HEK293 (cell line): ENCODE measurements around the gene PRND.

Experiments used
- CTCF ChIA-PET: fragments of 350-600 bp; formaldehyde crosslinking; extraction: SDS; loops from one replicate; lab custom pipeline; 2021; ENCODE audit warnings: antibody characterized with exemption; lab: Yijun Ruan, JAX
- POLR2A ChIA-PET: fragments of 300-600 bp; formaldehyde crosslinking; extraction: SDS; loops from one replicate; lab custom pipeline; 2020; ENCODE audit warnings: antibody characterized with exemption, inconsistent platforms; lab: Yijun Ruan, JAX
- H3K27ac ChIP-seq: fragments of 200-500 bp; sonication (Bioruptor generic); 2 replicates; pipeline ENCODE4 v1.5.1; 2014; ENCODE audit warnings: low read depth, low read length, control low read depth, inconsistent platforms; ENCODE audit errors: extremely low read depth
- H3K36me3 ChIP-seq, 2 experiments: fragments of 200-500 bp in 1 of 2; sonication (Bioruptor generic) in 1 of 2; 1 replicate in 1 of 2; 2 replicates in 1 of 2; pipeline ENCODE4 v1.5.1; 2014 to 2017; ENCODE audit warnings: inconsistent platforms in 2 of 2, low read length in 2 of 2; ENCODE audit not compliant: control insufficient read depth in 2 of 2, insufficient read depth in 1 of 2
- H3K4me1 ChIP-seq: fragments of 200-500 bp; sonication (Bioruptor generic); 2 replicates; pipeline ENCODE4 v1.5.1; 2014; ENCODE audit warnings: mild to moderate bottlenecking, low read length, inconsistent platforms; ENCODE audit not compliant: control insufficient read depth, insufficient read depth
- H3K4me3 ChIP-seq: 2 replicates; pipeline ENCODE4 v1.5.1; 2011; ENCODE audit warnings: low read depth, mild to moderate bottlenecking, control low read depth, low read length, moderate library complexity
- H3K9me3 ChIP-seq: fragments of 200-500 bp; sonication (Bioruptor generic); 2 replicates; pipeline ENCODE4 v1.5.1; 2014; ENCODE audit warnings: low read depth, low read length, inconsistent platforms; ENCODE audit not compliant: control insufficient read depth, insufficient read depth
- BCL11B ChIP-seq: fragments of 450-650 bp; formaldehyde crosslinking; IDR thresholded peaks from 2 replicates; pipeline ENCODE4 v1.5.1; 2016; ENCODE audit warnings: low read depth, missing biosample characterization, missing genetic modification characterization
- GLI2 ChIP-seq: fragments of 450-650 bp; formaldehyde crosslinking; IDR thresholded peaks from 2 replicates; pipeline ENCODE4; 2017; ENCODE audit warnings: missing biosample characterization, missing genetic modification characterization, low read depth, borderline replicate concordance
- KLF1 ChIP-seq: fragments of 450-650 bp; formaldehyde crosslinking; IDR thresholded peaks from 2 replicates; pipeline ENCODE4 v1.5.1; 2016; ENCODE audit warnings: missing biosample characterization, missing genetic modification characterization
- KLF17 ChIP-seq: fragments of 450-650 bp; formaldehyde crosslinking; IDR thresholded peaks from 2 replicates; pipeline ENCODE4 v1.5.1; 2016; ENCODE audit warnings: missing biosample characterization, missing genetic modification characterization
- MEIS1 ChIP-seq: sonication (generic); formaldehyde crosslinking; IDR thresholded peaks from 2 replicates; pipeline ENCODE4 v1.8.1; 2022; ENCODE audit warnings: missing genetic modification reagents, mild to moderate bottlenecking, borderline replicate concordance
- ZBTB17 ChIP-seq: fragments of 450-650 bp; formaldehyde crosslinking; IDR thresholded peaks from 2 replicates; pipeline ENCODE4 v1.5.1; 2016; ENCODE audit warnings: missing biosample characterization, missing genetic modification characterization
- ZBTB8A ChIP-seq: fragments of 450-650 bp; formaldehyde crosslinking; IDR thresholded peaks from 2 replicates; pipeline ENCODE4 v1.5.1; 2016; ENCODE audit warnings: missing biosample characterization, missing genetic modification characterization
- ZFP3 ChIP-seq: fragments of 450-650 bp; formaldehyde crosslinking; IDR thresholded peaks from 2 replicates; pipeline ENCODE4 v1.5.1; 2016; ENCODE audit warnings: low read depth, missing biosample characterization, missing genetic modification characterization
- ZFP37 ChIP-seq: fragments of 450-650 bp; formaldehyde crosslinking; IDR thresholded peaks from 2 replicates; pipeline ENCODE4 v1.5.1; 2016; ENCODE audit warnings: missing biosample characterization, missing genetic modification characterization
- ZNF132 ChIP-seq: fragments of 450-650 bp; formaldehyde crosslinking; IDR thresholded peaks from 2 replicates; pipeline ENCODE4 v1.5.1; 2017; ENCODE audit warnings: missing biosample characterization, missing genetic modification characterization, borderline replicate concordance
- ZNF2 ChIP-seq: fragments of 450-650 bp; formaldehyde crosslinking; IDR thresholded peaks from 2 replicates; pipeline ENCODE4 v1.5.1; 2016; ENCODE audit warnings: missing biosample characterization, missing genetic modification characterization
- ZNF26 ChIP-seq: fragments of 450-650 bp; formaldehyde crosslinking; IDR thresholded peaks from 2 replicates; pipeline ENCODE4 v1.5.1; 2016; ENCODE audit warnings: missing biosample characterization, missing genetic modification characterization
- ZNF37A ChIP-seq: fragments of 450-650 bp; IDR thresholded peaks from 2 replicates; pipeline ENCODE4 v1.5.1; 2018; ENCODE audit warnings: missing biosample characterization, missing genetic modification characterization
- ZNF521 ChIP-seq: fragments of 450-650 bp; formaldehyde crosslinking; IDR thresholded peaks from 2 replicates; pipeline ENCODE4 v1.5.1; 2017; ENCODE audit warnings: missing biosample characterization, mild to moderate bottlenecking, missing genetic modification characterization
- ZNF555 ChIP-seq: fragments of 450-650 bp; formaldehyde crosslinking; conservative IDR thresholded peaks from 2 replicates; pipeline ENCODE4 v1.5.1; 2017; ENCODE audit warnings: missing biosample characterization, mild to moderate bottlenecking, missing genetic modification characterization, inconsistent platforms
- ZNF629 ChIP-seq: fragments of 450-650 bp; formaldehyde crosslinking; IDR thresholded peaks from 2 replicates; pipeline ENCODE4 v1.5.1; 2017; ENCODE audit warnings: missing biosample characterization, missing genetic modification characterization
- ZNF776 ChIP-seq: fragments of 450-650 bp; formaldehyde crosslinking; IDR thresholded peaks from 2 replicates; pipeline ENCODE4 v1.5.0; 2017; ENCODE audit warnings: missing biosample characterization, missing genetic modification characterization, borderline replicate concordance
- ZNF837 ChIP-seq: fragments of 450-650 bp; formaldehyde crosslinking; IDR thresholded peaks from 2 replicates; pipeline ENCODE4 v1.5.1; 2016; ENCODE audit warnings: missing biosample characterization, missing genetic modification characterization
- TF ChIP-seq, protein P1 (sequence below): fragments of 450-650 bp; IDR thresholded peaks from 2 replicates; pipeline ENCODE4 v1.5.1; 2018; ENCODE audit warnings: missing biosample characterization, missing genetic modification characterization
- TF ChIP-seq, protein P2 (sequence below): fragments of 450-650 bp; formaldehyde crosslinking; IDR thresholded peaks from 2 replicates; pipeline ENCODE4 v1.5.1; 2016; ENCODE audit warnings: missing biosample characterization, missing genetic modification characterization
- TF ChIP-seq, protein P3 (sequence below): fragments of 450-650 bp; formaldehyde crosslinking; IDR thresholded peaks from 2 replicates; pipeline ENCODE4 v1.5.1; 2016; ENCODE audit warnings: missing biosample characterization, missing genetic modification characterization

Gene PRND

GRCh38 chr20:4720041-4720976, 1.4 kb upstream of the PRND start (continued):
- TF ChIP-seq ZBTB8A (peak; percentile 41; the same call in 1 of the 2 replicates), ZNF629 (tag by site-specific recombination) (0 out of 2 replicates have a peak, but pooled peaks have one; percentile 39), ZNF2 (0 out of 2 replicates have a peak, but pooled peaks have one; percentile 21), GLI2 (tag by site-specific recombination) (no peak)
- TF ChIP-seq, protein P1, sequence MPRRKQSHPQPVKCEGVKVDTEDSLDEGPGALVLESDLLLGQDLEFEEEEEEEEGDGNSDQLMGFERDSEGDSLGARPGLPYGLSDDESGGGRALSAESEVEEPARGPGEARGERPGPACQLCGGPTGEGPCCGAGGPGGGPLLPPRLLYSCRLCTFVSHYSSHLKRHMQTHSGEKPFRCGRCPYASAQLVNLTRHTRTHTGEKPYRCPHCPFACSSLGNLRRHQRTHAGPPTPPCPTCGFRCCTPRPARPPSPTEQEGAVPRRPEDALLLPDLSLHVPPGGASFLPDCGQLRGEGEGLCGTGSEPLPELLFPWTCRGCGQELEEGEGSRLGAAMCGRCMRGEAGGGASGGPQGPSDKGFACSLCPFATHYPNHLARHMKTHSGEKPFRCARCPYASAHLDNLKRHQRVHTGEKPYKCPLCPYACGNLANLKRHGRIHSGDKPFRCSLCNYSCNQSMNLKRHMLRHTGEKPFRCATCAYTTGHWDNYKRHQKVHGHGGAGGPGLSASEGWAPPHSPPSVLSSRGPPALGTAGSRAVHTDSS (tag by site-specific recombination) = no peak

- H3K4me1 ChIP-seq = no peaks in the 10 kb centered on the region
- CTCF ChIA-PET = interaction anchor here (0.6 to 2.4 kb wide), 12 partner anchors 12 to 476 kb away, joined by 3 to 31 read pairs (median 5); no protein-coding TSS in a partner anchor
- no peak overlapping the region for H3K4me3 ChIP-seq
These were observed 746 bp upstream of the PRND start for GRCh38 chr20:4720977-4721349.

More at GRCh38 chr20:4720977-4721349, 746 bp upstream of the PRND start:
- Histone ChIP-seq H3K9me3 (no peaks in the 10 kb centered on the region; the same call in 1 of the 2 replicates), H3K36me3 (no peaks in the 10 kb centered on the region), H3K27ac (no peak overlapping the region)
- POLR2A ChIA-PET = interaction anchor here (1.0 kb wide), 1 partner anchor 107 kb away, joined by 4 read pairs; no protein-coding TSS in a partner anchor
- no peak for TF ChIP-seq GLI2 (tag by site-specific recombination)
- TF ChIP-seq ZNF132 (tag by site-specific recombination) = no peak
- no peak for TF ChIP-seq ZNF776
- TF ChIP-seq, protein P2, sequence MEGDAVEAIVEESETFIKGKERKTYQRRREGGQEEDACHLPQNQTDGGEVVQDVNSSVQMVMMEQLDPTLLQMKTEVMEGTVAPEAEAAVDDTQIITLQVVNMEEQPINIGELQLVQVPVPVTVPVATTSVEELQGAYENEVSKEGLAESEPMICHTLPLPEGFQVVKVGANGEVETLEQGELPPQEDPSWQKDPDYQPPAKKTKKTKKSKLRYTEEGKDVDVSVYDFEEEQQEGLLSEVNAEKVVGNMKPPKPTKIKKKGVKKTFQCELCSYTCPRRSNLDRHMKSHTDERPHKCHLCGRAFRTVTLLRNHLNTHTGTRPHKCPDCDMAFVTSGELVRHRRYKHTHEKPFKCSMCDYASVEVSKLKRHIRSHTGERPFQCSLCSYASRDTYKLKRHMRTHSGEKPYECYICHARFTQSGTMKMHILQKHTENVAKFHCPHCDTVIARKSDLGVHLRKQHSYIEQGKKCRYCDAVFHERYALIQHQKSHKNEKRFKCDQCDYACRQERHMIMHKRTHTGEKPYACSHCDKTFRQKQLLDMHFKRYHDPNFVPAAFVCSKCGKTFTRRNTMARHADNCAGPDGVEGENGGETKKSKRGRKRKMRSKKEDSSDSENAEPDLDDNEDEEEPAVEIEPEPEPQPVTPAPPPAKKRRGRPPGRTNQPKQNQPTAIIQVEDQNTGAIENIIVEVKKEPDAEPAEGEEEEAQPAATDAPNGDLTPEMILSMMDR (tag by site-specific recombination) = no peak
- no peak for TF ChIP-seq ZNF26 (tag by site-specific recombination)
- TF ChIP-seq KLF1 = no peak
- TF ChIP-seq ZNF37A (tag by site-specific recombination) = no peak
- TF ChIP-seq KLF17 (tag by site-specific recombination) = no peak
- no peak for TF ChIP-seq BCL11B (tag by site-specific recombination)
- TF ChIP-seq ZNF555 (tag by site-specific recombination) = no peak
- no peak for TF ChIP-seq ZBTB17 (tag by site-specific recombination)
- TF ChIP-seq ZNF521 (tag by site-specific recombination) = no peak
- TF ChIP-seq ZFP37 (tag by site-specific recombination) = no peak
- no peak for TF ChIP-seq ZNF837 (tag by site-specific recombination)
- TF ChIP-seq, protein P3, sequence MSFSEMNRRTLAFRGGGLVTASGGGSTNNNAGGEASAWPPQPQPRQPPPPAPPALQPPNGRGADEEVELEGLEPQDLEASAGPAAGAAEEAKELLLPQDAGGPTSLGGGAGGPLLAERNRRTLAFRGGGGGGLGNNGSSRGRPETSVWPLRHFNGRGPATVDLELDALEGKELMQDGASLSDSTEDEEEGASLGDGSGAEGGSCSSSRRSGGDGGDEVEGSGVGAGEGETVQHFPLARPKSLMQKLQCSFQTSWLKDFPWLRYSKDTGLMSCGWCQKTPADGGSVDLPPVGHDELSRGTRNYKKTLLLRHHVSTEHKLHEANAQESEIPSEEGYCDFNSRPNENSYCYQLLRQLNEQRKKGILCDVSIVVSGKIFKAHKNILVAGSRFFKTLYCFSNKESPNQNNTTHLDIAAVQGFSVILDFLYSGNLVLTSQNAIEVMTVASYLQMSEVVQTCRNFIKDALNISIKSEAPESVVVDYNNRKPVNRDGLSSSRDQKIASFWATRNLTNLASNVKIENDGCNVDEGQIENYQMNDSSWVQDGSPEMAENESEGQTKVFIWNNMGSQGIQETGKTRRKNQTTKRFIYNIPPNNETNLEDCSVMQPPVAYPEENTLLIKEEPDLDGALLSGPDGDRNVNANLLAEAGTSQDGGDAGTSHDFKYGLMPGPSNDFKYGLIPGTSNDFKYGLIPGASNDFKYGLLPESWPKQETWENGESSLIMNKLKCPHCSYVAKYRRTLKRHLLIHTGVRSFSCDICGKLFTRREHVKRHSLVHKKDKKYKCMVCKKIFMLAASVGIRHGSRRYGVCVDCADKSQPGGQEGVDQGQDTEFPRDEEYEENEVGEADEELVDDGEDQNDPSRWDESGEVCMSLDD (tag by site-specific recombination) = no peak
- TF ChIP-seq MEIS1 (CRISPR knock-in tag) = no peak
- TF ChIP-seq ZFP3 (tag by site-specific recombination) = no peak
